Common myeloid progenitor, CD34-positive (primary cell): ENCODE results near the gene EPN3.

Source experiments
- CTCF ChIA-PET: fragments of 350-600 bp; sonication (Branson Sonifier 250); formaldehyde crosslinking; loops from one replicate; lab custom pipeline; 2021; ENCODE audit warnings: antibody characterized with exemption; lab: Charles Lee
- POLR2A ChIA-PET: fragments of 350-600 bp; sonication (Branson Sonifier 250); formaldehyde crosslinking; loops from one replicate; lab custom pipeline; 2021; ENCODE audit warnings: antibody characterized with exemption; lab: Charles Lee
- DNase-seq, 3 donors: peaks; one replicate each; pipeline versions ENCODE4 v3.0.0 to v3.0.0-alpha.2; 2013
- H3K27ac ChIP-seq, 2 experiments: 1 replicate in 1 of 2; 2 replicates in 1 of 2; pipeline ENCODE4 v1.7.0; 2013; ENCODE audit warnings: inconsistent platforms in 2 of 2, low read length in 2 of 2, mild to moderate bottlenecking in 2 of 2, low read depth in 1 of 2, moderate library complexity in 1 of 2; ENCODE audit not compliant: severe bottlenecking in 2 of 2, insufficient read depth in 1 of 2, poor library complexity in 1 of 2
- H3K27me3 ChIP-seq, 5 experiments: replicated peaks in 2 of 5; 1 replicate in 3 of 5; 2 replicates in 2 of 5; pipeline versions ENCODE4 v1.6.1 to v1.7.0; 2013; ENCODE audit warnings: low read length in 4 of 5, mild to moderate bottlenecking in 2 of 5, moderate library complexity in 2 of 5, inconsistent platforms in 1 of 5; ENCODE audit not compliant: insufficient read depth in 5 of 5, control insufficient read depth in 4 of 5
- H3K36me3 ChIP-seq, 4 experiments: 1 replicate in 2 of 4; 2 replicates in 2 of 4; pipeline versions ENCODE4 v1.6.1 to v1.7.0; 2013; ENCODE audit warnings: low read length in 3 of 4, control low read depth in 1 of 4, mild to moderate bottlenecking in 1 of 4; ENCODE audit not compliant: control insufficient read depth in 4 of 4, insufficient read depth in 4 of 4
- H3K4me1 ChIP-seq, 4 experiments: 1 replicate in 3 of 4; 2 replicates in 1 of 4; pipeline versions ENCODE4 v1.6.1 to v1.7.1; 2013; ENCODE audit warnings: low read length in 3 of 4, mild to moderate bottlenecking in 3 of 4, control low read depth in 1 of 4, inconsistent platforms in 1 of 4, moderate library complexity in 1 of 4; ENCODE audit not compliant: control insufficient read depth in 4 of 4, insufficient read depth in 4 of 4; ENCODE audit errors: control extremely low read depth in 1 of 4
- H3K4me3 ChIP-seq, 7 experiments: 1 replicate in 4 of 7; 2 replicates in 3 of 7; pipeline versions ENCODE4 v1.5.1 to v1.7.0; 2013; ENCODE audit warnings: mild to moderate bottlenecking in 7 of 7, low read length in 6 of 7, moderate library complexity in 6 of 7, inconsistent platforms in 2 of 7, low read depth in 2 of 7, control low read depth in 1 of 7; ENCODE audit not compliant: insufficient read depth in 4 of 7, control insufficient read depth in 1 of 7; ENCODE audit errors: extremely low read depth in 1 of 7
- H3K9me3 ChIP-seq, 5 experiments: 1 replicate in 4 of 5; 2 replicates in 1 of 5; pipeline versions ENCODE4 v1.6.1 to v1.7.1; 2013; ENCODE audit warnings: low read length in 4 of 5, mild to moderate bottlenecking in 2 of 5, inconsistent platforms in 1 of 5, low read depth in 1 of 5, moderate library complexity in 1 of 5; ENCODE audit not compliant: control insufficient read depth in 4 of 5, insufficient read depth in 2 of 5; ENCODE audit errors: control extremely low read depth in 1 of 5
- WGBS: methylation state at CpG from one replicate; pipeline ENCODE4 v1.1.5; 2013; ENCODE audit not compliant: insufficient coverage; 5-methylcytosine and 5-hydroxymethylcytosine counted together

The EPN3 gene

GRCh38 chr17:50563092-50563511 lies 30.6 kb downstream of the EPN3 start:
- no peak overlapping the region for H3K4me3 ChIP-seq
- H3K9me3 ChIP-seq: no peaks in the 10 kb centered on the region
- no peaks in the 10 kb centered on the region for H3K36me3 ChIP-seq
- ChIA-PET CTCF (interaction anchor here (0.9 to 3.7 kb wide), 8 partner anchors 10 to 89 kb away, joined by 3 to 27 read pairs (median 7); no protein-coding TSS in a partner anchor), POLR2A (interaction anchor here (0.6 kb wide), 1 partner anchor 62 kb away, joined by 4 read pairs; no protein-coding TSS in a partner anchor)
- H3K4me1 ChIP-seq: peaks cover 0 to 47% (median 38%) of the 10 kb centered on the region in 4 experiments
- peaks cover 0 to 94% (median 41%) of the 10 kb centered on the region in 5 experiments for H3K27me3 ChIP-seq
- peak in 1 of 3 donors; percentile 32 for DNase-seq
- WGBS: 100% methylated on average over 1 of the region's 4 CpGs
- H3K27ac ChIP-seq: no peak overlapping the region

- H3K36me3 ChIP-seq: no peaks in the 10 kb centered on the region
- WGBS: 21% methylated on average over 10 of the region's 19 CpGs
- CTCF ChIA-PET: interaction anchor here (0.6 to 3.4 kb wide), 3 partner anchors 11 to 66 kb away, joined by 3 to 12 read pairs (median 10); no protein-coding TSS in a partner anchor
- DNase-seq: peak; percentile 28 to 72 (median 63)
- peaks cover 0 to 32% (median 27%) of the 10 kb centered on the region in 4 experiments for H3K4me1 ChIP-seq
- H3K27ac ChIP-seq: no peak overlapping the region
- H3K9me3 ChIP-seq: no peaks in the 10 kb centered on the region
- no peak overlapping the region for H3K4me3 ChIP-seq
- POLR2A ChIA-PET: no interaction called here
- H3K27me3 ChIP-seq: peaks cover 0 to 77% (median 33%) of the 10 kb centered on the region in 5 experiments
These were observed 32.4 kb downstream of the EPN3 start for GRCh38 chr17:50564916-50565315.

GRCh38 chr17:50565402-50566350 lies 33.1 kb downstream of the EPN3 start:
- H3K36me3 ChIP-seq: no peaks in the 10 kb centered on the region
- H3K4me3 ChIP-seq: no peak overlapping the region
- WGBS: 47% methylated on average over 8 of the region's 10 CpGs
- no peak overlapping the region for H3K27ac ChIP-seq
- peaks cover 0 to 71% (median 30%) of the 10 kb centered on the region in 5 experiments for H3K27me3 ChIP-seq
- POLR2A ChIA-PET: interaction anchor here (0.9 kb wide), 1 partner anchor 12 kb away, joined by 5 read pairs; no protein-coding TSS in a partner anchor
- peak; percentile 28 to 65 (median 51) for DNase-seq
- CTCF ChIA-PET: interaction anchor here (3.4 kb wide), 1 partner anchor 10 kb away, joined by 10 read pairs; no protein-coding TSS in a partner anchor
- H3K9me3 ChIP-seq: no peaks in the 10 kb centered on the region
- H3K4me1 ChIP-seq: peaks cover 0 to 28% (median 20%) of the 10 kb centered on the region in 4 experiments

- ChIA-PET POLR2A (interaction anchor here (0.9 kb wide), 1 partner anchor 13 kb away, joined by 5 read pairs; no protein-coding TSS in a partner anchor), CTCF (interaction anchor here (0.9 to 1.0 kb wide), 2 partner anchors 16 to 46 kb away, joined by 3 to 4 read pairs; no protein-coding TSS in a partner anchor)
- Histone ChIP-seq H3K27ac (no peak overlapping the region), H3K4me1 (peaks cover 0 to 19% (median 11%) of the 10 kb centered on the region in 4 experiments), H3K27me3 (peaks cover 0 to 61% (median 30%) of the 10 kb centered on the region in 5 experiments), H3K4me3 (no peak overlapping the region), H3K9me3 (no peaks in the 10 kb centered on the region), H3K36me3 (no peaks in the 10 kb centered on the region)
- DNase-seq: no peak
- no CpG with 5 or more reads among the region's 2 CpGs for WGBS
These were observed 34.4 kb downstream of the EPN3 start for GRCh38 chr17:50566886-50567285.

GRCh38 chr17:50568659-50569058 lies 36.1 kb downstream of the EPN3 start:
- WGBS: 83% methylated on average over 4 of the region's 12 CpGs
- no peaks in the 10 kb centered on the region for H3K9me3 ChIP-seq
- H3K27me3 ChIP-seq: peaks cover 0 to 45% (median 18%) of the 10 kb centered on the region in 5 experiments
- peaks cover 0 to 9% (median 1%) of the 10 kb centered on the region in 4 experiments for H3K4me1 ChIP-seq
- DNase-seq: no peak
- POLR2A ChIA-PET: no interaction called here
- no peak overlapping the region for H3K4me3 ChIP-seq
- CTCF ChIA-PET: no interaction called here
- H3K36me3 ChIP-seq: no peaks in the 10 kb centered on the region
- H3K27ac ChIP-seq: no peak overlapping the region

GRCh38 chr17:50569592-50569991 lies 37.1 kb downstream of the EPN3 start:
- CTCF ChIA-PET: interaction anchor here (1.4 kb wide), 1 partner anchor 19 kb away, joined by 4 read pairs; no protein-coding TSS in a partner anchor

More at GRCh38 chr17:50569592-50569991, 37.1 kb downstream of the EPN3 start:
- no peak overlapping the region for H3K4me3 ChIP-seq
- peaks cover 0 to 36% (median 13%) of the 10 kb centered on the region in 5 experiments for H3K27me3 ChIP-seq
- POLR2A ChIA-PET: no interaction called here
- H3K27ac ChIP-seq: no peak overlapping the region
- H3K36me3 ChIP-seq: no peaks in the 10 kb centered on the region
- no peaks in the 10 kb centered on the region for H3K9me3 ChIP-seq
- WGBS: 96% methylated on average over 4 of the region's 7 CpGs
- no peak for DNase-seq
- H3K4me1 ChIP-seq: peaks cover 0 to 6% (median 1%) of the 10 kb centered on the region in 4 experiments
